ENCODE data around the gene ALOXE3.
"Not testable (repeated sequence)": the region's sequence is repeated elsewhere in the genome, so short reads cannot be mapped to it uniquely, and the experiment has no call there.

The ALOXE3 gene

GRCh38 chr17:8087952-8088230 is 30.4 kb downstream of the ALOXE3 start:
- no peak for DNase-seq

GRCh38 chr17:8087075-8087951 is 31.0 kb downstream of the ALOXE3 start, which contains the start of gene ALOX12B:
ALOX12B (minus strand) TSS chr17:8087716; CDS start chr17:8087442, 274 bp downstream.
- no peak for DNase-seq

- no peak for DNase-seq
Measured at GRCh38 chr17:8084250-8084649, 34.1 kb downstream of the ALOXE3 start.

- DNase-seq = no peak
Measured at GRCh38 chr17:8082292-8082691, 36.0 kb downstream of the ALOXE3 start.

GRCh38 chr17:8081876-8082275 is 36.4 kb downstream of the ALOXE3 start:
- no peak for DNase-seq

GRCh38 chr17:8080799-8081219 is 37.5 kb downstream of the ALOXE3 start:
- DNase-seq = no peak

GRCh38 chr17:8080208-8080798 is 38.0 kb downstream of the ALOXE3 start:
- DNase-seq = no peak

GRCh38 chr17:8079291-8080207 is 38.8 kb downstream of the ALOXE3 start:
- no peak for DNase-seq

GRCh38 chr17:8077939-8078338 is 40.4 kb downstream of the ALOXE3 start:
- not testable (repeated sequence) for DNase-seq

- no peak for DNase-seq
Measured at GRCh38 chr17:8076502-8077266, 41.6 kb downstream of the ALOXE3 start.

- no peak for DNase-seq
Measured at GRCh38 chr17:8075574-8076342, 42.6 kb downstream of the ALOXE3 start.

GRCh38 chr17:8075081-8075480 is 43.2 kb downstream of the ALOXE3 start:
- no peak for DNase-seq

GRCh38 chr17:8074554-8074953 is 43.8 kb downstream of the ALOXE3 start:
- DNase-seq = no peak

- no peak for DNase-seq
Measured at GRCh38 chr17:8073627-8074484, 44.5 kb downstream of the ALOXE3 start.

GRCh38 chr17:8072729-8073461 is 45.4 kb downstream of the ALOXE3 start:
- no peak for DNase-seq

- DNase-seq = no peak
Measured at GRCh38 chr17:8072341-8072728, 46.0 kb downstream of the ALOXE3 start.

- DNase-seq = no peak
Measured at GRCh38 chr17:8071496-8071895, 46.8 kb downstream of the ALOXE3 start.

- no peak for DNase-seq
Measured at GRCh38 chr17:8069587-8069860, 48.8 kb downstream of the ALOXE3 start.

- DNase-seq = no peak
Measured at GRCh38 chr17:8068736-8069586, 49.4 kb downstream of the ALOXE3 start.
